ENCODE measurements around the gene GRIPAP1.

Gene GRIPAP1

GRCh38 chrX:48958635-48959094 is 43.4 kb downstream of the GRIPAP1 start:
- DNase-seq (ENCODE audit: low spot score), result no peak

- peak; percentile 93 for DNase-seq (ENCODE audit: low spot score)
Observed at GRCh38 chrX:48957827-48958634, 44.0 kb downstream of the GRIPAP1 start.

- peak; percentile 62 for DNase-seq (ENCODE audit: low spot score)
Observed at GRCh38 chrX:48957477-48957826, 44.6 kb downstream of the GRIPAP1 start, which contains the start of gene OTUD5. Gene OTUD5, minus strand, starts transcription at chrX:48957607. Its CDS starts 37 bp downstream, at chrX:48957570.

GRCh38 chrX:48956728-48957414 is 45.2 kb downstream of the GRIPAP1 start:
- no peak for DNase-seq (ENCODE audit: low spot score)

GRCh38 chrX:48948589-48948988 is 53.5 kb downstream of the GRIPAP1 start:
- DNase-seq (ENCODE audit: low spot score), result no peak

GRCh38 chrX:48945517-48946348 is 56.3 kb downstream of the GRIPAP1 start:
- DNase-seq (ENCODE audit: low spot score), result peak; percentile 18

DNA sequence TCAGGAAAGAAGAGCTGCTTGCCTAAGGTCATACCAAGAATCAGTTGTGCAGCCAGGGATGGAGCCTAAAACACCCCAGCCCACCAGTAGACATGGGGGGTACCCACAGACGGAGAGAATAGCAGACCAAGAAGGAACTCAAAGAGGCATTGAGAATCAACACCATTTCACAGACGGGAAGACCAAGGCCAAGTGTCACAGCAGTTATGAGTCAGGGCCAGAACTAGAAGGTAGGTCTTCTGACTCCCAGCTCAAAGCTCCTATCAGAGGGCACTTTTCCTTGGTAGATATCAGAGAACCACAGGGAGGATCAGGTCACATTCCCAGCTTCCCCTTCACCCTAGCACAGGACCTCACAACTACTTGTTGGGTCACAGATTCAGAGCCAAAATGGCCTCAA is 59.2 kb downstream of the GRIPAP1 start:
- DNase-seq (ENCODE audit: low spot score), result no peak

GRCh38 chrX:48940404-48940955 is 61.6 kb downstream of the GRIPAP1 start:
- no peak for DNase-seq (ENCODE audit: low spot score)

DNA sequence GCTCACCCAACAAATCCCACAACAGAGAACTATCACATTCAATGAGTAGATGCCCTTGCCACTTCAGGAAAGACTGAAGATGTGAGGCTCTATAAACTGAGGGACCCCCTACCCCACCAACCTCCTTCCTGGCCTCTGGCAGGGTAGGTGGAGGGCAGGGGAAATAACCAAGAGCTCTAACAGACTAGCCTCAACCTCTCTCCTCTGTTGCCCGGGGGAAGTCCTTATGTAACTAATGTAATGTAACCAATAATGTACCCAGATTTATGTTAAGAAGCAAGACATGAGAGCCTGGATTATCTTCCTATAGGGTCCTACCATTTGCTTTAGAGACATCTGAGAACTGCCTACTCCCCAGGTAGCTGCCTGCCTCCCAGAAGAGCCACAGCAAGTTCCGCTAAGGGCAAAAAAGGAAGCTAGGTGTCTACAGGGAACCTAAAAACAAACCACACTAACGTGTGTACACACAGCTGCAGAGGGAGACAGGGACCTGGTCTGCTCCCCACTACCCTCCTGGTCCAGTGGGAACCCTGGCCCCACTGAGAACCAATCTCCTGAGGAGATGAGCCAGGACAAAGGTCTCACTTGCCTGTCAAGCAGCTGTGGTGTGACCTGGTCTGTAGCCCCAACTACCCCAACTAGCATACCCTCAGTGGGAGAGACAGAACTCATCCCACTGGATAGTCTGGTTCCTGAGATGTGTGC is 62.4 kb downstream of the GRIPAP1 start:
- peak; percentile 23 for DNase-seq (ENCODE audit: low spot score)

- DNase-seq (ENCODE audit: low spot score), result peak; percentile 53
Observed at GRCh38 chrX:48938721-48939425, 63.2 kb downstream of the GRIPAP1 start.

- DNase-seq (ENCODE audit: low spot score), result peak; percentile 48
Observed at GRCh38 chrX:48937054-48937907, 64.8 kb downstream of the GRIPAP1 start.

GRCh38 chrX:48936429-48937053 is 65.5 kb downstream of the GRIPAP1 start:
- DNase-seq (ENCODE audit: low spot score), result no peak

DNA sequence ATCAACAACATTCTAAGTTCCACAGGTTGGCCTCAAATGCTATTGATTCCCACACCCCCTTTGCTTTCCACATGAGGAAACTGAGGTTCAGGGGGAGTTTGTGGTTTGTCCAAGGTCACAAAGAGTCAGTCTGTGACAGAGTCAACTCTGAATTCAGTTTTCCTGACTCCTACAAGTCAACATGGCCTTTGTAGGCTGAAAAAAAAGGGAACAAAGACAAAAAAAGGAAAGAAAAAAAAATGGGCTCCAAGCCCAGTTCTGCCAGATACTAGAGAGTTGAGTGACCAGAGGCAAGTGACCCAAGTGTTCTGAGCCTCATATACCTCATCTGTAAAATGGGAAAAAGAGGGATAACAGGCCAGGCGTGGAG is 66.8 kb downstream of the GRIPAP1 start:
- DNase-seq (ENCODE audit: low spot score), result no peak

GRCh38 chrX:48934581-48935300 is 67.3 kb downstream of the GRIPAP1 start:
- DNase-seq (ENCODE audit: low spot score), result no peak

DNA sequence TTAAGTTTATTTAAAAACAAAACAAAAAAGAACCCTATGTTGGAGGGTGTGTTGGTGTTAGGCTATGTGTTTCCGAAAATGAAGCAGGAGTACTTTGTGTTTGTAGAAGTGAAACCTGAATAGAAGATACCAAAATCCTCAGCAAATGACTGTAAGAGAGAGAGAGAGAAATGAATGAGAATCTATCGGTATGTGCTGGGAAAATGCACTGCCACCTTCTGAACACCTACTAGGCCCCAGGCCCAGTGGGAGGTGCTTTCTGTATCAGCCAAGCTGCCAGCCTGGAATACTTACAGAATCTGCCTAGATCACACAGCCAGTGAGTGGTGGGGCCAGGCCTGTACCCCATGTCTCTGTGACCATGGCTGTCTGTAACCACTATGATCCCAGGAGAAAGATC is 68.3 kb downstream of the GRIPAP1 start:
- DNase-seq (ENCODE audit: low spot score), result no peak

GRCh38 chrX:48927736-48928382 is 74.2 kb downstream of the GRIPAP1 start:
- no peak for DNase-seq (ENCODE audit: low spot score)

DNA sequence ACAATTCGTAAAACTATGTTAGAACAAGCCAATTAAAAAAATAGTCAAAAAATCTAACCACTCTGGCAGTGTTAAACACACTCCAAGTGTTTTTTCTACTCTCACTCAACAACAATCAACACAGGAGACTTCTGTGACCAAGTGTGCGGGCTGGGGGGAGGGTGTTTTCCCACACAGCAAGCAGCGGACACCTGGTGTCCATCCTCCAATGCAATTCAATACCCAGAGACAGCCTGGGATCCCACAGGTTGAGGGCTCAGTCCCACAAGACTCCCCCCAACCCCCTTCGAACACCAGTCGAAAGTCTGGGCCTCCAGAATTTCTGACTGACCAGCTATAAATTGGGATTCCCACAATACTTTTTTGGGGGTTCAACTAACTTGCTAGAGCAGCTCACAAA is 74.9 kb downstream of the GRIPAP1 start:
- DNase-seq (ENCODE audit: low spot score), result no peak

DNA sequence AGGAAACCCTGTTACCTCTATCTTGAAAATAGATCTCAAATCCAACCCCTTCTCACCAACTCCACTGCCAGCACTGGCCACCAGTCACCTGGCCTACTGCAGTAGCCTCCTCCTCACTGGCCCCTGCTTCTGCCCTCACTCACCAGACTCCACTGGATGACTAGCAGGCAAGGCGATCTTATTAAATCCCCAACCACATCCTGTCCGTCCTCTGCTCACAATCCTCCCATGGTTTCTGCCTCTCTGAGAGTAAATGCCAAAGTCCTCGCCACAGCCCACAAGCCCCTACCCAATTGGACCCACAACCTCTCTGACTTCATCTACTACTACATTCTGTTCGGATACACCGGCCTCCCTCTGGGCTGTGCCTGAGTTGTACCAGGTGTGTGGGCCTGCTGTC is 77.8 kb downstream of the GRIPAP1 start:
- no peak for DNase-seq (ENCODE audit: low spot score)
